CD4-positive, alpha-beta T cell (primary cell): ENCODE results near the gene SFXN3. TPM values are rescaled to one million over a fixed set of nuclear protein-coding genes. Genes with fewer than 3 reads are reported as not detected.

ENCODE experiments used
- ATAC-seq: fragments of 200-7000 bp; cut with Tn5 transposase; one replicate; pipeline ENCODE4 v1.10.0; 2022; ENCODE audit warnings: mild to moderate bottlenecking; ENCODE audit not compliant: poor library complexity
- CTCF ChIA-PET: fragments of 350-600 bp; sonication (Branson Sonifier 250); formaldehyde crosslinking; loops from one replicate; lab custom pipeline; 2021; ENCODE audit warnings: antibody characterized with exemption, inconsistent platforms; lab: Charles Lee
- POLR2A ChIA-PET: fragments of 350-600 bp; sonication (Branson Sonifier 250); formaldehyde crosslinking; loops from one replicate; lab custom pipeline; 2021; ENCODE audit warnings: antibody characterized with exemption, inconsistent platforms; lab: Charles Lee
- DNase-seq, 14 experiments: peaks; one replicate each; pipeline ENCODE4 v3.0.0-alpha.2; 2013 to 2020; ENCODE audit warnings: mixed read lengths in 2 of 14
- H3K27ac ChIP-seq, 2 donors: one replicate each; pipeline versions ENCODE4 v1.5.1 to v1.7.0; 2013; ENCODE audit warnings: low read length in 2 of 2, low read depth in 1 of 2, mild to moderate bottlenecking in 1 of 2
- H3K27me3 ChIP-seq, 2 experiments: 1 replicate in 1 of 2; 2 replicates in 1 of 2; pipeline versions ENCODE4 v1.6.1 to v1.7.0; 2013; ENCODE audit warnings: low read length in 2 of 2, control low read depth in 1 of 2, mild to moderate bottlenecking in 1 of 2, moderate library complexity in 1 of 2; ENCODE audit not compliant: insufficient read depth in 2 of 2, control insufficient read depth in 1 of 2
- H3K36me3 ChIP-seq: one replicate; pipeline ENCODE4 v1.6.1; 2013; ENCODE audit warnings: low read length, control low read depth; ENCODE audit not compliant: insufficient read depth
- H3K4me1 ChIP-seq: one replicate; pipeline ENCODE4 v1.6.1; 2013; ENCODE audit warnings: low read length, control low read depth; ENCODE audit not compliant: insufficient read depth
- H3K4me3 ChIP-seq: one replicate; pipeline ENCODE4 v1.5.1; 2013; ENCODE audit warnings: mild to moderate bottlenecking, low read length, moderate library complexity
- H3K9me3 ChIP-seq, 2 experiments: 1 replicate in 1 of 2; 2 replicates in 1 of 2; pipeline versions ENCODE4 v1.6.1 to v1.7.0; 2013; ENCODE audit warnings: low read length in 2 of 2, mild to moderate bottlenecking in 2 of 2, control low read depth in 1 of 2, moderate library complexity in 1 of 2; ENCODE audit not compliant: control insufficient read depth in 1 of 2, insufficient read depth in 1 of 2
- H3K27ac Mint-ChIP-seq: one replicate; pipeline ENCODE4 v1.8.0; 2020; ENCODE audit warnings: mixed read lengths
- H3K27me3 Mint-ChIP-seq: one replicate; pipeline ENCODE4 v1.8.0; 2021; ENCODE audit warnings: mixed read lengths
- H3K36me3 Mint-ChIP-seq: one replicate; pipeline ENCODE4 v1.8.0; 2021; ENCODE audit warnings: low read depth, mixed read lengths
- H3K4me1 Mint-ChIP-seq: one replicate; pipeline ENCODE4 v1.8.0; 2021; ENCODE audit warnings: low read depth, mixed read lengths
- H3K4me3 Mint-ChIP-seq: one replicate; pipeline ENCODE4 v1.8.0; 2020; ENCODE audit warnings: mild to moderate bottlenecking, mixed read lengths
- H3K9me3 Mint-ChIP-seq: one replicate; pipeline ENCODE4 v1.8.0; 2020; ENCODE audit warnings: mixed read lengths
- CTCF ChIP-seq: fragments of 200-600 bp; IDR thresholded peaks from one replicate; pipeline ENCODE4 v1.8.0; 2022; ENCODE audit warnings: antibody characterized with exemption, mild to moderate bottlenecking
- intact Hi-C, 2 experiments: fragments of 100-400 bp; cut with DNase I in 1 of 2; cut with micrococcal nuclease in 1 of 2; formaldehyde crosslinking; loops; one replicate each; pipeline versions ENCODE4 v1.15.1 to v1.9.0; 2023 to 2025; cut with DNase I, micrococcal nuclease
- total RNA-seq, 174 experiments: library from RNA in 2 of 174; stranded (reverse) in 2 of 174; gene quantifications; one replicate each; pipeline ENCODE4 v1.2.3 and lab custom pipeline; 2021 to 2026

The SFXN3 gene
- total RNA-seq, 2 experiments from 2014 or later: 43.2 to 48.3 TPM

GRCh38 chr10:101002456-101002855 is 28.6 kb upstream of the SFXN3 start:
- ChIA-PET CTCF (no interaction called here), POLR2A (no interaction called here)
- intact Hi-C loops: no loop called here
- Mint-ChIP-seq H3K36me3 (peaks cover 5% of the 10 kb centered on the region), H3K9me3 (no peaks in the 10 kb centered on the region), H3K27ac (no peak overlapping the region), H3K4me3 (no peak overlapping the region), H3K4me1 (peaks cover 18% of the 10 kb centered on the region), H3K27me3 (no peaks in the 10 kb centered on the region)
- Histone ChIP-seq H3K27ac (no peak overlapping the region), H3K36me3 (peaks cover 14% of the 10 kb centered on the region), H3K27me3 (no peaks in the 10 kb centered on the region), H3K4me3 (no peak overlapping the region), H3K4me1 (peaks cover 30% of the 10 kb centered on the region), H3K9me3 (no peaks in the 10 kb centered on the region)
- DNase-seq: no peak
- no peak for TF ChIP-seq CTCF
- no peak for ATAC-seq

- ATAC-seq (no peak), DNase-seq (no peak)
- H3K4me3 ChIP-seq: no peak overlapping the region
- H3K27me3 Mint-ChIP-seq: no peaks in the 10 kb centered on the region
- peaks cover 18% of the 10 kb centered on the region for H3K4me1 ChIP-seq
- H3K9me3 ChIP-seq: no peaks in the 10 kb centered on the region
- H3K9me3 Mint-ChIP-seq: no peaks in the 10 kb centered on the region
- H3K4me3 Mint-ChIP-seq: no peak overlapping the region
- intact Hi-C loops: no loop called here
- H3K36me3 Mint-ChIP-seq: peaks cover 5% of the 10 kb centered on the region
- POLR2A ChIA-PET: interaction anchor here (1.2 kb wide), 1 partner anchor 11 kb away, joined by 3 read pairs; no protein-coding TSS in a partner anchor
- H3K27me3 ChIP-seq: no peaks in the 10 kb centered on the region
- no peak for TF ChIP-seq CTCF
- CTCF ChIA-PET: interaction anchor here (1.0 to 1.4 kb wide), 2 partner anchors 10 to 11 kb away, joined by 5 to 10 read pairs; no protein-coding TSS in a partner anchor
- H3K27ac ChIP-seq: no peak overlapping the region
- peaks cover 14% of the 10 kb centered on the region for H3K36me3 ChIP-seq
- H3K4me1 Mint-ChIP-seq: peaks cover 9% of the 10 kb centered on the region
- H3K27ac Mint-ChIP-seq: no peak overlapping the region
These were observed 27.3 kb upstream of the SFXN3 start for GRCh38 chr10:101003639-101004206.

GRCh38 chr10:101005361-101005760 is 25.7 kb upstream of the SFXN3 start:
- H3K4me1 Mint-ChIP-seq: peaks cover 7% of the 10 kb centered on the region
- peaks cover 5% of the 10 kb centered on the region for H3K36me3 Mint-ChIP-seq
- H3K9me3 Mint-ChIP-seq: no peaks in the 10 kb centered on the region
- no peaks in the 10 kb centered on the region for H3K9me3 ChIP-seq
- no peak overlapping the region for H3K4me3 ChIP-seq
- H3K27me3 Mint-ChIP-seq: no peaks in the 10 kb centered on the region
- TF ChIP-seq CTCF: no peak
- CTCF ChIA-PET: interaction anchor here (1.4 kb wide), 1 partner anchor 9 kb away, joined by 10 read pairs; no protein-coding TSS in a partner anchor
- intact Hi-C loops: no loop called here
- H3K27ac ChIP-seq: no peak overlapping the region
- POLR2A ChIA-PET: no interaction called here
- no peaks in the 10 kb centered on the region for H3K27me3 ChIP-seq
- ATAC-seq (no peak), DNase-seq (no peak)
- H3K4me3 Mint-ChIP-seq: no peak overlapping the region
- H3K36me3 ChIP-seq: peaks cover 14% of the 10 kb centered on the region
- H3K4me1 ChIP-seq: peaks cover 8% of the 10 kb centered on the region
- no peak overlapping the region for H3K27ac Mint-ChIP-seq
